ENCODE measurements around the gene PNMA8C. TPM values are rescaled to one million over a fixed set of nuclear protein-coding genes. Genes with fewer than 3 reads are reported as not detected.

Gene PNMA8C
- total RNA-seq, result 0.14 TPM in 1 of 2 replicates, not detected in the other

GRCh38 chr19:46428239-46429135 is at the start of gene PNMA8C:
PNMA8C (minus strand) TSS chr19:46428936; CDS start chr19:46428359, 577 bp downstream.
- H3K4me3 ChIP-seq (ENCODE audit: low read depth, low read length), result no peak within 1 kb of the TSS

GRCh38 chr19:46475986-46476385 is 47.2 kb upstream of the PNMA8C start:
- DNase-seq (ENCODE audit: low read depth), result no peak
- H3K4me3 ChIP-seq (ENCODE audit: low read depth, low read length), result no peak overlapping the region
- TF ChIP-seq CTCF (conservative IDR thresholded peaks at IDR 0.05; ENCODE audit: low read depth, low read length), result no peak

More at GRCh38 chr19:46428239-46429135, at the start of gene PNMA8C:
- no peak for DNase-seq (ENCODE audit: low read depth)
- no peak for TF ChIP-seq CTCF (conservative IDR thresholded peaks at IDR 0.05; ENCODE audit: low read depth, low read length)

GRCh38 chr19:46474211-46474610 is 45.5 kb upstream of the PNMA8C start:
- TF ChIP-seq CTCF (conservative IDR thresholded peaks at IDR 0.05; ENCODE audit: low read depth, low read length), result no peak
- DNase-seq (ENCODE audit: low read depth), result no peak

GRCh38 chr19:46472592-46472991 is 43.9 kb upstream of the PNMA8C start:
- no peak for TF ChIP-seq CTCF (conservative IDR thresholded peaks at IDR 0.05; ENCODE audit: low read depth, low read length)
- DNase-seq (ENCODE audit: low read depth), result no peak
- no peak overlapping the region for H3K4me3 ChIP-seq (ENCODE audit: low read depth, low read length)

More at GRCh38 chr19:46474211-46474610, 45.5 kb upstream of the PNMA8C start:
- H3K4me3 ChIP-seq (ENCODE audit: low read depth, low read length), result no peak overlapping the region

GRCh38 chr19:46471811-46472543 is 43.2 kb upstream of the PNMA8C start:
- DNase-seq (ENCODE audit: low read depth), result no peak
- H3K4me3 ChIP-seq (ENCODE audit: low read depth, low read length), result peak overlapping the region; percentile 58
- TF ChIP-seq CTCF (conservative IDR thresholded peaks at IDR 0.05; ENCODE audit: low read depth, low read length), result no peak

- no peak for TF ChIP-seq CTCF (conservative IDR thresholded peaks at IDR 0.05; ENCODE audit: low read depth, low read length)
- peak within 1 kb of the TSS; percentile 58 for H3K4me3 ChIP-seq (ENCODE audit: low read depth, low read length)
- no peak for DNase-seq (ENCODE audit: low read depth)
These were observed 42.5 kb upstream of the PNMA8C start, which contains the start of gene PNMA8A for GRCh38 chr19:46471116-46471733. PNMA8A (minus strand) TSS chr19:46471563; CDS start chr19:46471035, 528 bp downstream.

Measured in epithelial cell of proximal tubule (primary cell).